ENCODE results near the gene CD274.
A peak's percentile ranks its signal among the peaks of the same experiment; 100 is the strongest.
"Not testable (repeated sequence)": the region's sequence is repeated elsewhere in the genome, so short reads cannot be mapped to it uniquely, and the experiment has no call there.

Gene CD274

DNA sequence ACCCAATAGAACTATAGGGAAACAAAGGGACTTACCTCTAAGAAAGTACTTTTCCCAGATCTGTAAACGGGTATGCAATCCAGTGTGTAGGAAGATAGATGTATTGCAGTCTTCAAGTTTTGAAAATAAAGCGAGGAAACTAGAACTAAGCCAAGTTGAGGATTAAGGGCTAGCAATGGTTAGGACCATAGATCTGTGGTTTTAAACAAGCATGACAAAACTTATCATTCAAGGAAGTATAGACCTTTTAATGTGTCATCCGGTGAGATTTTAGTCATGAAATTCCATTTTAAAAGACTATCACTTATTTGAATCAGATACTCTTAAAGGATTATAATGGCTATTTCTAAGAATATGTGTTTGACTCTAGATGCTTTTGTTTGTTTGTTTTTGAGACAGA, 20.5 kb downstream of the CD274 start:
- no peak overlapping the region for H3K4me3 ChIP-seq (ENCODE audit: low read length, poor library complexity, severe bottlenecking)
- H3K36me3 ChIP-seq (ENCODE audit: insufficient read depth, low read length), result no peaks in the 10 kb centered on the region
- no peak overlapping the region for H3K9ac ChIP-seq (ENCODE audit: low read depth, low read length, poor library complexity, severe bottlenecking)
- no peak overlapping the region for H2AFZ ChIP-seq (ENCODE audit: low read length)
- no peaks in the 10 kb centered on the region for H3F3A ChIP-seq (ENCODE audit: low read depth)
- H3K9me2 ChIP-seq (replicated peaks; ENCODE audit: low read depth, low read length), result no peaks in the 10 kb centered on the region
- no peak overlapping the region for H3K4me2 ChIP-seq (ENCODE audit: low read depth, low read length, poor library complexity, severe bottlenecking)
- no peaks in the 10 kb centered on the region for H3K79me2 ChIP-seq (ENCODE audit: insufficient read depth, low read length)
- H4K20me1 ChIP-seq (ENCODE audit: insufficient read depth, low read length, poor library complexity, severe bottlenecking), result no peaks in the 10 kb centered on the region
- TF ChIP-seq, protein P1, sequence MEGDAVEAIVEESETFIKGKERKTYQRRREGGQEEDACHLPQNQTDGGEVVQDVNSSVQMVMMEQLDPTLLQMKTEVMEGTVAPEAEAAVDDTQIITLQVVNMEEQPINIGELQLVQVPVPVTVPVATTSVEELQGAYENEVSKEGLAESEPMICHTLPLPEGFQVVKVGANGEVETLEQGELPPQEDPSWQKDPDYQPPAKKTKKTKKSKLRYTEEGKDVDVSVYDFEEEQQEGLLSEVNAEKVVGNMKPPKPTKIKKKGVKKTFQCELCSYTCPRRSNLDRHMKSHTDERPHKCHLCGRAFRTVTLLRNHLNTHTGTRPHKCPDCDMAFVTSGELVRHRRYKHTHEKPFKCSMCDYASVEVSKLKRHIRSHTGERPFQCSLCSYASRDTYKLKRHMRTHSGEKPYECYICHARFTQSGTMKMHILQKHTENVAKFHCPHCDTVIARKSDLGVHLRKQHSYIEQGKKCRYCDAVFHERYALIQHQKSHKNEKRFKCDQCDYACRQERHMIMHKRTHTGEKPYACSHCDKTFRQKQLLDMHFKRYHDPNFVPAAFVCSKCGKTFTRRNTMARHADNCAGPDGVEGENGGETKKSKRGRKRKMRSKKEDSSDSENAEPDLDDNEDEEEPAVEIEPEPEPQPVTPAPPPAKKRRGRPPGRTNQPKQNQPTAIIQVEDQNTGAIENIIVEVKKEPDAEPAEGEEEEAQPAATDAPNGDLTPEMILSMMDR (conservative IDR thresholded peaks at IDR 0.05; ENCODE audit: low read length), result no peak
- TF ChIP-seq EZH2phosphoT487 (IDR thresholded peaks at IDR 0.05; ENCODE audit: borderline replicate concordance), result no peak
- no peaks in the 10 kb centered on the region for H3K27me3 ChIP-seq (ENCODE audit: insufficient read depth, low read length, poor library complexity, severe bottlenecking)
- no peaks in the 10 kb centered on the region for H3K9me3 ChIP-seq (ENCODE audit: insufficient read depth, low read depth, low read length)
- no peaks in the 10 kb centered on the region for H3K4me1 ChIP-seq (ENCODE audit: insufficient read depth, low read length, poor library complexity, severe bottlenecking)

DNA sequence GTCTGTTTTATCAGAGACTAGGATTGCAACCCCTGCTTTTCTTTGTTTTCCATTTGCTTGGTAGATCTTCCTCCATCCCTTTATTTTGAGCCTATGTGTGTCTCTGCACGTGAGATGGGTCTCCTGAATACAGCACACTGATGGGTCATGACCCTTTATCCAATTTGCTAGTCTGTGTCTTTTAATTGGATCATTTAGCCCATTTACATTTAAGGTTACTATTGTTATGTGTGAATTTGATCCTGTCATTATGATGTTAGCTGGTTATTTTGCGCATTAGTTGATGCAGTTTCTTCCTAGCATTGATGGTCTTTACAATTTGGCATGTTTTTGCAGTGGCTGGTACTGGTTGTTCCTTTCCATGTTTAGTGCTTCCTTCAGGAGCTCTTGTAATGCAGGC, 25.3 kb downstream of the CD274 start:
- H3K27me3 ChIP-seq (ENCODE audit: insufficient read depth, low read length, poor library complexity, severe bottlenecking); H3K4me2 ChIP-seq (ENCODE audit: low read depth, low read length, poor library complexity, severe bottlenecking); H2AFZ ChIP-seq (ENCODE audit: low read length); H3K79me2 ChIP-seq (ENCODE audit: insufficient read depth, low read length); H3K9me3 ChIP-seq (ENCODE audit: insufficient read depth, low read depth, low read length); H3K36me3 ChIP-seq (ENCODE audit: insufficient read depth, low read length); H3K4me1 ChIP-seq (ENCODE audit: insufficient read depth, low read length, poor library complexity, severe bottlenecking); H3F3A ChIP-seq (ENCODE audit: low read depth); H3K4me3 ChIP-seq (ENCODE audit: low read length, poor library complexity, severe bottlenecking); H3K9me2 ChIP-seq (replicated peaks; ENCODE audit: low read depth, low read length); H3K9ac ChIP-seq (ENCODE audit: low read depth, low read length, poor library complexity, severe bottlenecking); H4K20me1 ChIP-seq (ENCODE audit: insufficient read depth, low read length, poor library complexity, severe bottlenecking): not testable (repeated sequence)

DNA sequence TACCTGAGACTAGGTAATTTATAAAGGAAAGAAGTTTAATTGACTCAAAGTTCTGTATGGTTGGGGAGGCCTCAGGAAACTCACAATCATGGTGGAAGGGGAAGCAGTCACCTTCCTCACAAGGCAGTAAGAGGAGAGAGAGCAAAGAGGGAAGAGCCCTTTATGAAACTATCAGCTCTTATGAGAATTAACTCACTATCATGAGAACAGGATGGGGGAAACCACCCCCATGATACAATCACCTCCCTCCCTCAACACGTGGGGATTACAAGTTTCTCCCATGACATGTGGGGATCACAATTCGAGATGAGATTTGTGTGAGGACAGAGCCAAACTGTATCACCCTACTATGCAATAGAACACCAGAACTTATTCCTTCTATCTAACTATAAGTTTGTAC, 27.9 kb downstream of the CD274 start:
- no peaks in the 10 kb centered on the region for H3K9me2 ChIP-seq (replicated peaks; ENCODE audit: low read depth, low read length)
- H3K4me1 ChIP-seq (ENCODE audit: insufficient read depth, low read length, poor library complexity, severe bottlenecking), result no peaks in the 10 kb centered on the region
- H3K4me2 ChIP-seq (ENCODE audit: low read depth, low read length, poor library complexity, severe bottlenecking), result no peak overlapping the region
- TF ChIP-seq EZH2phosphoT487 (IDR thresholded peaks at IDR 0.05; ENCODE audit: borderline replicate concordance), result no peak
- TF ChIP-seq, protein P1 (conservative IDR thresholded peaks at IDR 0.05; ENCODE audit: low read length), result no peak
- H3K36me3 ChIP-seq (ENCODE audit: insufficient read depth, low read length), result no peaks in the 10 kb centered on the region
- no peak overlapping the region for H2AFZ ChIP-seq (ENCODE audit: low read length)
- H3K9ac ChIP-seq (ENCODE audit: low read depth, low read length, poor library complexity, severe bottlenecking), result no peak overlapping the region
- H3K79me2 ChIP-seq (ENCODE audit: insufficient read depth, low read length), result no peaks in the 10 kb centered on the region
- no peaks in the 10 kb centered on the region for H3F3A ChIP-seq (ENCODE audit: low read depth)
- H4K20me1 ChIP-seq (ENCODE audit: insufficient read depth, low read length, poor library complexity, severe bottlenecking), result no peaks in the 10 kb centered on the region
- H3K4me3 ChIP-seq (ENCODE audit: low read length, poor library complexity, severe bottlenecking), result no peak overlapping the region
- H3K9me3 ChIP-seq (ENCODE audit: insufficient read depth, low read depth, low read length), result no peaks in the 10 kb centered on the region
- H3K27me3 ChIP-seq (ENCODE audit: insufficient read depth, low read length, poor library complexity, severe bottlenecking), result no peaks in the 10 kb centered on the region

DNA sequence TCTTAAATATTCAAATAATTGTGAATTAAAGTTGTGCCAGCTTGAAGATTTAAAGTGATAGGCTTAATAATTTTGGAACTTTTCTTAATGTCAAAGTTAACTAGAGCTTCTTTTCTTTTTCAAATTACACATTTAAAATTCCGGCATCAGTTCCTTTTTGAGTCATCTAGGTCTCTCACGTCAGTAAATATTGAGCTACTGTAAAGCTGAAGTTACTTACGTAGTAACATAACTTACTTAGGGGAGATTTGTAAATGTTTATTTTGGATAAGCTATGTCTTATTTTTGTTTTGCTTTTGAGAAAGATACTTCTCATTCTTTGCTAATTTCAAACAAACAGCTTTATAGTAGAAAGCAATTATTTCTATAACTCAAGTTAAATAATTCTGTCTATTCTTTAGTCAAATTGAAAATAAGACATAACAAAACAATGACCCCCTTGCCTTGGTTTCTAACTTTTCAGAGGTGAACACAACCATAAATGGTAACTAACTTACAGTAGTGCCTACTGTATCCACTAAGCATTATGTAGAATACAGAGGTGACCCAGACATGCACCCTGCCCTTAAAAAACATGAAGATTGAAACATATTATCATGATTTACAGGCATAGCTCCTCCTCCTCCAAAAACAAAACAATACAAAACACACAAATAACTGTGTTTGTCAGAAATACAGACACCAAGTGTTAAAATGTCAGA, 29.8 kb downstream of the CD274 start:
- H3K9me2 ChIP-seq (replicated peaks; ENCODE audit: low read depth, low read length), result no peaks in the 10 kb centered on the region
- H3K4me2 ChIP-seq (ENCODE audit: low read depth, low read length, poor library complexity, severe bottlenecking), result no peak overlapping the region
- no peaks in the 10 kb centered on the region for H3K27me3 ChIP-seq (ENCODE audit: insufficient read depth, low read length, poor library complexity, severe bottlenecking)
- no peaks in the 10 kb centered on the region for H4K20me1 ChIP-seq (ENCODE audit: insufficient read depth, low read length, poor library complexity, severe bottlenecking)
- no peaks in the 10 kb centered on the region for H3K4me1 ChIP-seq (ENCODE audit: insufficient read depth, low read length, poor library complexity, severe bottlenecking)
- no peak for TF ChIP-seq EZH2phosphoT487 (IDR thresholded peaks at IDR 0.05; ENCODE audit: borderline replicate concordance)
- TF ChIP-seq, protein P1 (conservative IDR thresholded peaks at IDR 0.05; ENCODE audit: low read length), result no peak
- H3K36me3 ChIP-seq (ENCODE audit: insufficient read depth, low read length), result no peaks in the 10 kb centered on the region
- no peaks in the 10 kb centered on the region for H3F3A ChIP-seq (ENCODE audit: low read depth)
- no peak overlapping the region for H3K9ac ChIP-seq (ENCODE audit: low read depth, low read length, poor library complexity, severe bottlenecking)
- no peak overlapping the region for H3K4me3 ChIP-seq (ENCODE audit: low read length, poor library complexity, severe bottlenecking)
- H2AFZ ChIP-seq (ENCODE audit: low read length), result peak overlapping the region; percentile 59; the same call in 1 of the 2 replicates
- H3K9me3 ChIP-seq (ENCODE audit: insufficient read depth, low read depth, low read length), result no peaks in the 10 kb centered on the region
- no peaks in the 10 kb centered on the region for H3K79me2 ChIP-seq (ENCODE audit: insufficient read depth, low read length)
